ENCODE results near the gene UGT2A3. TPM values are rescaled to one million over a fixed set of nuclear protein-coding genes. Genes with fewer than 3 reads are reported as not detected.

UGT2A3 gene
- total and polyA plus RNA-seq, 10 donors: not detected

DNA sequence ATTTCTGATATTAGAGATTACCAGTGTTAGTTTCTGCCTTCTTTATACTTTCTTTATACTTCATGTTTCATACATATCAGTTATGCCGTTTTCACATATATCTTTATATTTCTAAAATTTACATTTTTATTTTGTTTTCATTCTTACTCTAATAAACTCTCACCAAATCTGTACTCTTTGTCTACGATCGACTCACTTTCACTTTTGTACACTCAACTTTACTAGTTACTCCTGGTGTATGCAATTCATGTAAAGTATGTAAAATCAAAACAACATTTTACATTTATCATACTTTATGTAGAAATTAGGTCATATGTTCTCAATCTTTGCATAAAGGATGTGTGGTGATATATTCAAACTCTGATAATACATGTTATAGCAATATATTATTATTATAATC is 59.9 kb downstream of the UGT2A3 start:
- H3K4me3 ChIP-seq: no peak overlapping the region
- H3K9me3 ChIP-seq: no peaks in the 10 kb centered on the region
- no peaks in the 10 kb centered on the region for H3K27me3 ChIP-seq (replicated peaks in 1 of 7)
- no peaks in the 10 kb centered on the region for H3K4me1 ChIP-seq
- 90 to 94% (median 91%) methylated on average over 3 of the region's 3 CpGs for WGBS, 5 donors
- intact Hi-C loops (cut with DNase I; ENCODE audit: low total_unique reads): no loop called here
- H3K27ac ChIP-seq: no peak overlapping the region
- no peaks in the 10 kb centered on the region for H3K36me3 ChIP-seq
- TF ChIP-seq POLR2A (IDR thresholded peaks at IDR 0.05) (no peak), POLR2AphosphoS5 (IDR thresholded peaks at IDR 0.05) (no peak)
- TF ChIP-seq, protein P1, sequence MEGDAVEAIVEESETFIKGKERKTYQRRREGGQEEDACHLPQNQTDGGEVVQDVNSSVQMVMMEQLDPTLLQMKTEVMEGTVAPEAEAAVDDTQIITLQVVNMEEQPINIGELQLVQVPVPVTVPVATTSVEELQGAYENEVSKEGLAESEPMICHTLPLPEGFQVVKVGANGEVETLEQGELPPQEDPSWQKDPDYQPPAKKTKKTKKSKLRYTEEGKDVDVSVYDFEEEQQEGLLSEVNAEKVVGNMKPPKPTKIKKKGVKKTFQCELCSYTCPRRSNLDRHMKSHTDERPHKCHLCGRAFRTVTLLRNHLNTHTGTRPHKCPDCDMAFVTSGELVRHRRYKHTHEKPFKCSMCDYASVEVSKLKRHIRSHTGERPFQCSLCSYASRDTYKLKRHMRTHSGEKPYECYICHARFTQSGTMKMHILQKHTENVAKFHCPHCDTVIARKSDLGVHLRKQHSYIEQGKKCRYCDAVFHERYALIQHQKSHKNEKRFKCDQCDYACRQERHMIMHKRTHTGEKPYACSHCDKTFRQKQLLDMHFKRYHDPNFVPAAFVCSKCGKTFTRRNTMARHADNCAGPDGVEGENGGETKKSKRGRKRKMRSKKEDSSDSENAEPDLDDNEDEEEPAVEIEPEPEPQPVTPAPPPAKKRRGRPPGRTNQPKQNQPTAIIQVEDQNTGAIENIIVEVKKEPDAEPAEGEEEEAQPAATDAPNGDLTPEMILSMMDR (IDR thresholded peaks at IDR 0.05 in 8 of 11, conservative IDR thresholded peaks at IDR 0.05 in 3 of 11): no peak
- DNase-seq: no peak

DNA sequence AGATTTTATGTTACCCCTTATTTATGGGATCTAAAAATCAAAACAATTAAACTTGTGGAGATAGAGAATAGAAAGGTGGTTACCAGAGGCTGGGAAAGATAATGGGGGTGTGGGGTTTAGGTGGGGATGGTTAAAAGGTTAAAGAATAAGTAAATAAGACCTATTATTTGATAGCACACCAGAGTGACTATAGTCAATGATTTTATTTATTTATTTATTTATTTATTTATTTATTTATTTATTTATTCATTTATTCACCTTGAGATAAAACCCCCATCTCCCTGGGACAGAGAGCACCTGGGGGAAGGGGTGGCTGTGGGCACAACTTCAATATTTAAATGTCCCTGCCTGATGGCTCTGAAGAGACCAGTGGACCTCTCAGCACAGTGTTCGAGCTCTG is 66.1 kb downstream of the UGT2A3 start:
- intact Hi-C loops (cut with DNase I; ENCODE audit: low total_unique reads): no loop called here
- no peak overlapping the region for H3K4me3 ChIP-seq
- H3K27me3 ChIP-seq (replicated peaks in 1 of 7): no peaks in the 10 kb centered on the region
- DNase-seq: no peak
- 58 to 93% (median 79%) methylated on average over 1 of the region's 1 CpG for WGBS, 5 donors
- TF ChIP-seq POLR2AphosphoS5 (IDR thresholded peaks at IDR 0.05): no peak
- TF ChIP-seq POLR2A (IDR thresholded peaks at IDR 0.05): no peak
- TF ChIP-seq, protein P1 (IDR thresholded peaks at IDR 0.05 in 8 of 11, conservative IDR thresholded peaks at IDR 0.05 in 3 of 11): no peak
- no peaks in the 10 kb centered on the region for H3K4me1 ChIP-seq
- H3K9me3 ChIP-seq: no peaks in the 10 kb centered on the region
- H3K36me3 ChIP-seq: no peaks in the 10 kb centered on the region
- no peak overlapping the region for H3K27ac ChIP-seq

DNA sequence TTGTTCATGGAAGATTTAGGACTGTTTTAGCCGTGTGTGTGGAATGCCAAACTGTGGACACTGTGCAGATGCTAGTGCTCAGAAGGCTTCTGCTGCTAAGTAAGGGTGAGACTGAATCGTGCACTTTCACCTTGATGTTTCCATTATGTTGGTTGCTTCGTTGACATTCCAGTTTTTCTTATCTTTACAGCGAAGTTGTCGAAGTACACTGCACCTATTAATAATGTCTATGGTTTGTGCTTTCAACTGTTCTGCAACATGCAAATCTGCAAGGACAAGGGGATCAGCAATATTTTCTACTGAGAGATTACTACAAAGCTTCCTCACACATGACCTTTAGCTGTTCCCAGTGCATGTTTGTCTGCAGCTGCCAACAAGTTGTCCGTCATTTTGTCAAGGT is 67.7 kb downstream of the UGT2A3 start:
- H3K27me3 ChIP-seq (replicated peaks in 1 of 7): no peaks in the 10 kb centered on the region
- H3K36me3 ChIP-seq: no peaks in the 10 kb centered on the region
- no peak for DNase-seq
- no peak overlapping the region for H3K4me3 ChIP-seq
- no peak for TF ChIP-seq POLR2AphosphoS5 (IDR thresholded peaks at IDR 0.05)
- TF ChIP-seq POLR2A (IDR thresholded peaks at IDR 0.05): no peak
- no peaks in the 10 kb centered on the region for H3K9me3 ChIP-seq
- no peaks in the 10 kb centered on the region for H3K4me1 ChIP-seq
- intact Hi-C loops (cut with DNase I; ENCODE audit: low total_unique reads): no loop called here
- H3K27ac ChIP-seq: no peak overlapping the region
- WGBS, 5 donors: 50 to 71% (median 68%) methylated on average over 6 of the region's 6 CpGs

Small RNAs within 50 kb of the gene (small RNA-seq; reads per million reads assigned to genes)
- gene AC021146.3: 0 reads per million in 4 donors
- gene AC021146.6: 0 reads per million in 4 donors

Other genes starting within 250 kb of the UGT2A3 start
- gene UGT2B10, start 135.8 kb downstream of the UGT2A3 start, total RNA-seq: not detected
- not detected for gene UGT2B10, start 135.8 kb downstream of the UGT2A3 start, polyA plus RNA-seq
- not detected for gene UGT2B7, start 144.7 kb upstream of the UGT2A3 start, total RNA-seq
- gene UGT2B7, start 144.7 kb upstream of the UGT2A3 start, polyA plus RNA-seq: not detected